ENCODE results near the gene BCL6.

The BCL6 gene

GRCh38 chr3:187745201-187746058 is at the start of gene BCL6:
BCL6 (minus strand) TSS chr3:187745468; CDS start chr3:187733693, 11,775 bp downstream.
- H3K27ac ChIP-seq = peak within 1 kb of the TSS; percentile 85
- no peak for TF ChIP-seq ZFX (IDR thresholded peaks at IDR 0.05)
- no peak for TF ChIP-seq CTCF (conservative IDR thresholded peaks at IDR 0.05)

- TF ChIP-seq CTCF (conservative IDR thresholded peaks at IDR 0.05) (no peak), ZFX (IDR thresholded peaks at IDR 0.05) (no peak)
- H3K27ac ChIP-seq = no peak overlapping the region
These were observed 49.5 kb upstream of the BCL6 start for GRCh38 chr3:187794731-187795130.

GRCh38 chr3:187793618-187794017 is 48.4 kb upstream of the BCL6 start:
- H3K27ac ChIP-seq = no peak overlapping the region
- TF ChIP-seq ZFX (IDR thresholded peaks at IDR 0.05) (no peak), CTCF (conservative IDR thresholded peaks at IDR 0.05) (no peak)

GRCh38 chr3:187792521-187792920 is 47.3 kb upstream of the BCL6 start:
- H3K27ac ChIP-seq = no peak overlapping the region
- TF ChIP-seq ZFX (IDR thresholded peaks at IDR 0.05) = no peak
- TF ChIP-seq CTCF (conservative IDR thresholded peaks at IDR 0.05) = no peak

- no peak overlapping the region for H3K27ac ChIP-seq
- TF ChIP-seq ZFX (IDR thresholded peaks at IDR 0.05) = no peak
- TF ChIP-seq CTCF (conservative IDR thresholded peaks at IDR 0.05) = no peak
These were observed 44.6 kb upstream of the BCL6 start for GRCh38 chr3:187789872-187790271.

GRCh38 chr3:187788984-187789857 is 44.0 kb upstream of the BCL6 start:
- H3K27ac ChIP-seq = no peak overlapping the region
- TF ChIP-seq ZFX (IDR thresholded peaks at IDR 0.05) (no peak), CTCF (conservative IDR thresholded peaks at IDR 0.05) (no peak)

- TF ChIP-seq CTCF (conservative IDR thresholded peaks at IDR 0.05) (no peak), ZFX (IDR thresholded peaks at IDR 0.05) (no peak)
- H3K27ac ChIP-seq = peak overlapping the region; percentile 45
These were observed 37.8 kb upstream of the BCL6 start for GRCh38 chr3:187783098-187783497.
